Pancreas (tissue), 10 donors: ENCODE results near the gene TYRP1. TPM values are rescaled to one million over a fixed set of nuclear protein-coding genes. Genes with fewer than 3 reads are reported as not detected.

Experiments used
- ATAC-seq, 4 donors: fragments of 200-7000 bp; cut with Tn5 transposase; one replicate each; pipeline versions ENCODE4 v1.8.0 to v1.9.1; 2020; ENCODE audit warnings: mild to moderate bottlenecking in 4 of 4, moderate library complexity in 4 of 4
- DNase-seq, 6 donors: peaks; one replicate each; pipeline ENCODE4 v3.0.0-alpha.2; 2020
- FAIRE-seq: peaks from 2 replicates; lab custom pipeline; 2012; peaks lifted over from hg19 to GRCh38; lab: Jason Lieb, UNC
- H3K27ac ChIP-seq, 4 donors: fragments of 200-600 bp; sonication (generic); 1 replicate in 3 of 4; 2 replicates in 1 of 4; pipeline versions ENCODE4 v1.5.0 to v1.8.0; 2020
- H3K27me3 ChIP-seq, 4 donors: fragments of 200-600 bp; one replicate each; pipeline ENCODE4 v1.8.0; 2021
- H3K36me3 ChIP-seq, 3 donors: fragments of 200-600 bp; sonication (generic) in 1 of 3; one replicate each; pipeline versions ENCODE4 v1.5.0 to v1.8.0; 2020 to 2021
- H3K4me1 ChIP-seq, 3 donors: fragments of 200-600 bp; one replicate each; pipeline ENCODE4 v1.8.0; 2021
- H3K4me3 ChIP-seq, 4 donors: fragments of 200-600 bp; sonication (generic) in 2 of 4; one replicate each; pipeline versions ENCODE4 v1.5.0 to v1.8.0; 2020 to 2021
- H3K9me3 ChIP-seq, 4 donors: fragments of 200-600 bp; one replicate each; pipeline ENCODE4 v1.8.0; 2021
- CTCF ChIP-seq, 4 donors: fragments of 200-600 bp; sonication (generic) in 3 of 4; IDR thresholded peaks; one replicate each; pipeline versions ENCODE4 v1.5.0 to v1.8.0; 2021; ENCODE audit warnings: antibody characterized with exemption in 4 of 4
- WGBS, 2 donors: extraction: QIAGEN DNeasy Blood & Tissue Kit; methylation state at CpG; one replicate each; pipeline ENCODE4 v1.1.7; 2013; 5-methylcytosine and 5-hydroxymethylcytosine counted together
- intact Hi-C, 3 donors: fragments of 100-400 bp; cut with DNase I; formaldehyde crosslinking; loops; one replicate each; pipeline versions ENCODE4 v1.11.1 to v1.14.2; 2022
- polyA plus RNA-seq, 2 donors: library from polyadenylated mRNA; stranded (reverse); fragments of 200-250 nt; gene quantifications; one replicate each; pipeline ENCODE4 v1.2.3, GENCODE V29; 2013
- total RNA-seq, 6 donors: library from RNA; stranded (reverse); fragmentation: NEBNext Ultra II Directional in 4 of 6; extraction: Animal tissue kit (Norgen Biotek cat#: 25700) in 4 of 6; gene quantifications; one replicate each; pipeline versions ENCODE4 v1.2.1 to v1.2.4, GENCODE V29; 2021 to 2023
- donor health status: healthy with polysubstance abuse.
- donor health status: DM: no; HTN: no; CAD: no; lungs with moderate emphysema.
- donor health status: DM: no; HTN: no; CAD: no.
- donor health status: control.
- donor health status: control.
- donor health status: Bipolar disorder and iron deficiency.
- donor health status: DM: yes; HTN: yes; CAD: no.
- donor health status: DM: no; HTN: no; CAD: no.
- donor health status: DM: no; HTN: no; CAD: no.
- donor health status: DM: yes; HTN: yes; CAD: no.

TYRP1 gene
- total and polyA plus RNA-seq, 8 donors: 0.14 to 0.23 TPM; not detected in 6

GRCh38 chr9:12716823-12717600 is 23.8 kb downstream of the TYRP1 start:
- Histone ChIP-seq H3K27me3 (peaks cover 0 to 4% (median 0%) of the 10 kb centered on the region in 4 donors), H3K4me3 (no peak overlapping the region), H3K9me3 (no peaks in the 10 kb centered on the region), H3K27ac (no peak overlapping the region), H3K4me1 (no peaks in the 10 kb centered on the region), H3K36me3 (no peaks in the 10 kb centered on the region)
- ATAC-seq (no peak), DNase-seq (no peak), FAIRE-seq (no peak)
- intact Hi-C loops: loop anchor here in 1 of 3 donors (10.0 kb wide), 1 partner anchor 368 kb away; no protein-coding TSS in a partner anchor
- TF ChIP-seq CTCF (IDR thresholded peaks at IDR 0.05): no peak
- WGBS, 2 donors: 47 to 52% methylated on average over 5 of the region's 5 CpGs

- Histone ChIP-seq H3K4me3 (no peak overlapping the region), H3K27ac (no peak overlapping the region), H3K36me3 (no peaks in the 10 kb centered on the region), H3K9me3 (no peaks in the 10 kb centered on the region), H3K27me3 (peaks cover 0 to 4% (median 0%) of the 10 kb centered on the region in 4 donors), H3K4me1 (no peaks in the 10 kb centered on the region)
- WGBS, 2 donors: 59% methylated on average over 1 of the region's 1 CpG
- intact Hi-C loops: loop anchor here in 1 of 3 donors (10.0 kb wide), 1 partner anchor 367 kb away; no protein-coding TSS in a partner anchor
- no peak for DNase-seq
- no peak for FAIRE-seq
- ATAC-seq: no peak
- TF ChIP-seq CTCF (IDR thresholded peaks at IDR 0.05): no peak
Measured at GRCh38 chr9:12717907-12718306, 24.7 kb downstream of the TYRP1 start.

- 56 to 66% methylated on average over 7 of the region's 7 CpGs for WGBS, 2 donors
- FAIRE-seq (no peak), ATAC-seq (no peak), DNase-seq (no peak)
- Histone ChIP-seq H3K36me3 (no peaks in the 10 kb centered on the region), H3K4me3 (no peak overlapping the region), H3K9me3 (no peaks in the 10 kb centered on the region), H3K27me3 (peaks cover 0 to 4% (median 0%) of the 10 kb centered on the region in 4 donors), H3K27ac (no peak overlapping the region), H3K4me1 (no peaks in the 10 kb centered on the region)
- no peak for TF ChIP-seq CTCF (IDR thresholded peaks at IDR 0.05)
- intact Hi-C loops: loop anchor here in 1 of 3 donors (10.0 kb wide), 1 partner anchor 366 kb away; no protein-coding TSS in a partner anchor
Measured at GRCh38 chr9:12718482-12719026, 25.4 kb downstream of the TYRP1 start.

- Histone ChIP-seq H3K36me3 (no peaks in the 10 kb centered on the region), H3K27me3 (peaks cover 0 to 4% (median 0%) of the 10 kb centered on the region in 4 donors), H3K9me3 (no peaks in the 10 kb centered on the region), H3K4me1 (no peaks in the 10 kb centered on the region), H3K27ac (no peak overlapping the region), H3K4me3 (no peak overlapping the region)
- TF ChIP-seq CTCF (IDR thresholded peaks at IDR 0.05): peak in 2 of 4 donors; percentile 12 to 39
- DNase-seq (no peak), FAIRE-seq (peak; percentile 92), ATAC-seq (peak in 3 of 4 donors; percentile 60 to 72 (median 71))
- intact Hi-C loops: loop anchor here in 1 of 3 donors (10.0 kb wide), 1 partner anchor 365 kb away; no protein-coding TSS in a partner anchor
- 0% methylated on average over 1 of the region's 1 CpG for WGBS, 2 donors
Measured at GRCh38 chr9:12719431-12719830, 26.2 kb downstream of the TYRP1 start.
